NCI-H2196 (cell line): ENCODE data around the gene NGEF.
"Not testable (repeated sequence)": the region's sequence is repeated elsewhere in the genome, so short reads cannot be mapped to it uniquely, and the experiment has no call there.

Experiments used
- DNase-seq: peaks from one replicate; lab custom pipeline; 2025; ENCODE audit not compliant: unreplicated experiment; lab: John Stamatoyannopoulos, UW

The NGEF gene

GRCh38 chr2:233023761-233024410 lies 10.8 kb upstream of the NGEF start:
- DNase-seq, result no peak

GRCh38 chr2:233023007-233023760 lies 10.1 kb upstream of the NGEF start:
- DNase-seq, result no peak

DNA sequence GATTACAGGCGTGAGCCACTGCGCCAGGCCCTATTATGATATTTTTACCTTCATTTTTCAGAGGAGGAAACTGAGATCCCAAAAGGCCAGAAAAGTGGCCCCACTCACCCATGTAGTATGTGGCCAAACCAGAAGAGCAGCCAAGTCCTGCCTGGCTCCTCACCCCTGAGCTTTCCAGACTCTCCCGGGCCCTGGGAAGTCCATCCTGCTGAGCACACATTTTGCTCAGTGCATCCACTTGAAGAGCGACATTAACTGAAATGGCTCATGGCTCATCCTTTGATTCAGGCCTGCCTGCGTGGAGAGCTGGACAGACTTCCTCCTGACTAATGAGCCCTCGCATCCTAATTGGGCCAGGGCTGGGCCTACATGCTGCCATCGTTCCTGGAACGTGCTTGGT lies 9.5 kb upstream of the NGEF start:
- DNase-seq, result no peak

DNA sequence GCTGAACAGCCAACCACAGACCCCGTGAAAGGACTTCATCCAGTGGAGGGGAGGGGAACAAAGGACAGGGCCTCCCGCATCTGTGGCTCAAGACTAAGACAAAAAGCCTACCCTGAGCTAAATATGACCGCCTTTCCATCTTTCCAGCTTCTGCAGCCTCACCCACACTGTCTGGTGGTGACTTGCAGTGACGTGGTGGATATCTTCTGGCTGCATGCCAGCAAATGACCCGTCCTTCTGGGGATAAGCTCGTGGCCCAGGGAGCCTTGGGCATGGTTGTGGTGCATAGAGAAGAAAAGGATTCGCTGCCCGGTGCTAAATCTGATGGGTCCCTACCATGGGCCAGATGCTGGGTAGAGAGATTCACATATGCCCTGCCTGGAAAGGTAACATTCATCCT lies 8.7 kb upstream of the NGEF start:
- DNase-seq, result no peak

DNA sequence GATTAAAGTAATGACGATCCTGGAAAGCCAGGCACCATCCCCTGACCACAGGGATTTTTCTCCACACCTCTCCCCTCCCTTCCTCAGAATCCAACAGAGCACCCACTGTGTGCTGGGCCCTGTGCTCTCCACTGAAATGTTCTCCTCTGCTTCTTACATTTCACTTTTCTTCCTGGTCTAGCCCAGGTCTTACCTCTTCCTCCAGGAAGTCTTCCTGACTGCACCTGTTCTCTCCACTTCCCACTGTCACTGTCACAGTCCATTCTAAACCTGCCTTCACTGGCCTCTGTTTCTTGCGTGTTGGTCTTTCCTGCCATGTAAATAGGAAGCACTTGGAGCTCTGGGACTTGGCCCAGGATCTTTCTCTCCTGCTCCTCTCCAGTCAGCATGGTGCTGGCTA lies 7.4 kb upstream of the NGEF start:
- DNase-seq, result no peak

GRCh38 chr2:233019610-233020009 lies 6.6 kb upstream of the NGEF start:
- not testable (repeated sequence) for DNase-seq

GRCh38 chr2:233017947-233018346 lies 4.9 kb upstream of the NGEF start:
- DNase-seq, result no peak

DNA sequence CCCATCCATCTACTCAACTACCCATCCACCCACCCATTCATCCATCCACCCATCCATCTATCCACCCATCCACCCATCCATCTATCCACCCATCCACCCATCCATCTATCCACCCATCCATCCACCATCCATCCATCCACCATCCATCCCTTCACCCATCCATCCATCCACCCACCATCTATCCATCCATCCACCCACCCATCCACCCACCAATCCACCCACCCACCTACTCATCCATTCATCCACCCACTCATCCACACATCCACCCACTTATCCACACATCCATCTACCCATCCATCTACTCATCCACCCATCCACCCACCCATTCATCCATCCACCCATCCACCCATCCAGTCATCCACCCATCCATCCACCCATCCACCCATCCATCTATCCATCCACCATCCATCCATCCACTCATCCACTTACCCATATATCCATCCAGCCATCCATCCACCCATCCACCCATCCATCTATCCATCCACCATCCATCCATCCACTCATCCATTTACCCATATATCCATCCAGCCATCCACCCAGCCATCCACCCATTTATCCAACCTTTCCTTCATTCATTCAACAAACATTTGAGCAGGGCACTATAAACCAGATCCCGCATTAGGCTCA lies 2.1 kb upstream of the NGEF start:
- no peak for DNase-seq

- no peak for DNase-seq
Measured at GRCh38 chr2:233013650-233014049, 594 bp upstream of the NGEF start.

GRCh38 chr2:233012301-233012971 lies 620 bp downstream of the NGEF start:
- DNase-seq, result no peak

GRCh38 chr2:233011702-233012131 lies 1.3 kb downstream of the NGEF start:
- DNase-seq, result no peak

- no peak for DNase-seq
Measured at GRCh38 chr2:233011268-233011650, 1.8 kb downstream of the NGEF start.

GRCh38 chr2:233010569-233011267 lies 2.3 kb downstream of the NGEF start:
- DNase-seq, result no peak

GRCh38 chr2:233009661-233010060 lies 3.4 kb downstream of the NGEF start:
- DNase-seq, result no peak

DNA sequence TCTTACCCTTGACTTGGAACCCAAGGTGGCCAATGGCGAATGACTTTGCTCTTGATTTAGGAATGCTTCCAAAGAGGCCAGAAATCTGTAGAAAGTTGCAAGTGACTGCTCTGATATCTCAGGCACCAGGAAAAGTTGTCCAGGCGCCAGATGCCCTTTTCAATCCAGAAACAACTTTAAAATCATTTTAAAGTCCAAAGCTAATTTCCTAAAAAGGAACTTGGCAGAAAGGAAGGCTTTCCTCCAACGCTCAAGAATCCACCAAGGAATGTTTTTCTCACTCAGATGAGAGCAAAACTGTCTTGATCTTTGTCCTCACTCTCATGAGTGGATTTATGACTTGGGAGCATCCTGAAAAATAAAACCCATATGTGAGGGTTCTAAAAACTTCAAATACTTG lies 5.3 kb downstream of the NGEF start:
- no peak for DNase-seq

GRCh38 chr2:233007270-233007669 lies 5.8 kb downstream of the NGEF start:
- no peak for DNase-seq

- no peak for DNase-seq
Measured at GRCh38 chr2:233006648-233007047, 6.4 kb downstream of the NGEF start.

- DNase-seq, result no peak
Measured at GRCh38 chr2:233005096-233005495, 8.0 kb downstream of the NGEF start.

DNA sequence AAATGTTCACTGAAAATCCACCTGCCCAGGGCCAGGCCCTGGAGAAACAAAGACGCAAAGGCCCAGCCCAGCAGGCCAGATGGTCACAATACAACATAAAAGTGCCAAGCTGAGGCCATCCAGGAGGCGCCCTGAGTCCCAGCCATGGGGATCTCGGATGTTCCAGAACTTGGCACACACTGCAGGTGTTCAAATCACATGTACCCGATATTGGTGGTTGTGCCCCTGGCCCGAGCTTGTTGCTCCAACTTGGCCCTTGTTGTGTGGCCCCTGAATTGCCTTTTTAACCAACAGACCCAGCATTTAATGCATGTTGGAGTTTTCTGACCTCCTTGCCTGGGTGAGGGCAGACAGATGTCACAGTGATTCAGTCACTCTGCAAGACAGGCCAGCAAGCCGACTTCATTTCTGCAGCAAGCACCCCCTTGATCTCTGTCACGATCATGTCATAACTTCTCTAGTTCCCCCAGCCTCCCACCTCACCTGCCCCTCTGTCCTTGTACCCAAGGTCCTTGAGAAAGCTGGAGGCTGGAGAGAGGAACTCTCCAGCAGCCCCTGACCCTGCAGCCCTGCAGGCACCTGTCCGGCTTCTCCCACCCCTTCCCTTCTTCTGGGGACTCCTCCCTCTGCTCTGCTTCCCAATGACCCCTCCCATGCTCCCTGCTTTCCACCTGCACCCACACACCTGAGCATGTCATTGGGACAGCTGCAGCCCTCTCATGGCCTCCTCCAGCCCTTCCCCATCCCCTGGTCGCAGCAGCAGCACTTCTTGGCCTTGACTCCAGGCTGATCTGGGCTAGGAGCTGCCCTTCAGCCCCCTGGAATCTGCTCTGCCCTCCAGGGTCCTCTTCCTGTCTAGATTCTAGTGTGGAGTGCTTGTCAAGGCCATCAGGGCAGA lies 9.1 kb downstream of the NGEF start:
- DNase-seq, result no peak
